Endodermal cell (in vitro differentiated cells): ENCODE results near the gene SPECC1. TPM values are rescaled to one million over a fixed set of nuclear protein-coding genes. Genes with fewer than 3 reads are reported as not detected.

ENCODE experiments used
- DNase-seq: peaks from one replicate; pipeline ENCODE4 v3.0.0-alpha.2; 2017
- H3K27ac ChIP-seq: 2 replicates; pipeline ENCODE4 v1.5.1; 2013; ENCODE audit warnings: mild to moderate bottlenecking, low read depth, low read length, moderate library complexity
- H3K27me3 ChIP-seq: 2 replicates; pipeline ENCODE4 v1.6.1; 2013; ENCODE audit warnings: mild to moderate bottlenecking, low read length, moderate library complexity; ENCODE audit not compliant: insufficient read depth, control insufficient read depth, poor library complexity, severe bottlenecking
- H3K36me3 ChIP-seq: 2 replicates; pipeline ENCODE4 v1.7.0; 2013; ENCODE audit warnings: mild to moderate bottlenecking, low read length, moderate library complexity; ENCODE audit not compliant: control insufficient read depth, insufficient read depth
- H3K4me1 ChIP-seq: one replicate; pipeline ENCODE4 v1.7.0; 2013; ENCODE audit warnings: low read length; ENCODE audit not compliant: control insufficient read depth, insufficient read depth
- H3K4me3 ChIP-seq: 2 replicates; pipeline ENCODE4 v1.5.1; 2013; ENCODE audit warnings: mild to moderate bottlenecking, low read length, moderate library complexity
- H3K9ac ChIP-seq: 2 replicates; pipeline ENCODE4 v1.6.1; 2013; ENCODE audit warnings: mild to moderate bottlenecking, low read length, moderate library complexity; ENCODE audit not compliant: poor library complexity, severe bottlenecking; ENCODE audit errors: extremely low read depth
- H3K9me3 ChIP-seq: 2 replicates; pipeline ENCODE4 v1.6.1; 2013; ENCODE audit warnings: mild to moderate bottlenecking, low read length, moderate library complexity; ENCODE audit not compliant: control insufficient read depth
- H3K27ac Mint-ChIP-seq: 2 replicates; pipeline ENCODE4 v1.8.0; 2020; ENCODE audit warnings: mixed read lengths
- H3K27me3 Mint-ChIP-seq: 2 replicates; pipeline ENCODE4 v1.8.0; 2021; ENCODE audit warnings: mild to moderate bottlenecking, mixed read lengths; ENCODE audit not compliant: insufficient read depth
- H3K36me3 Mint-ChIP-seq: 2 replicates; pipeline ENCODE4 v1.8.0; 2020; ENCODE audit warnings: low read depth, mixed read lengths
- H3K4me1 Mint-ChIP-seq: 2 replicates; pipeline ENCODE4 v1.8.0; 2020; ENCODE audit warnings: mixed read lengths
- H3K4me3 Mint-ChIP-seq: 2 replicates; pipeline ENCODE4 v1.8.0; 2020; ENCODE audit warnings: mild to moderate bottlenecking, moderate library complexity, mixed read lengths
- H3K9me3 Mint-ChIP-seq: 2 replicates; pipeline ENCODE4 v1.8.0; 2020; ENCODE audit warnings: mild to moderate bottlenecking, mixed read lengths
- CTCF ChIP-seq: fragments of 200-600 bp; sonication (generic); conservative IDR thresholded peaks from 2 replicates; pipeline ENCODE4 v1.5.0; 2021; ENCODE audit warnings: antibody characterized with exemption, mild to moderate bottlenecking
- WGBS, 2 experiments: methylation state at CpG; one replicate each; pipeline versions ENCODE4 v1.1.5 to v1.1.7; 2013; ENCODE audit warnings: missing lambda C conversion rate in 2 of 2, mixed read lengths in 1 of 2; ENCODE audit not compliant: insufficient coverage in 1 of 2, insufficient read length in 1 of 2; 5-methylcytosine and 5-hydroxymethylcytosine counted together
- total RNA-seq, 2 donors: library from RNA; stranded (reverse); fragmentation: NEBNext Ultra II Directional in 1 of 2; extraction: Animal tissue kit (Norgen Biotek cat#: 25700) in 1 of 2; gene quantifications; 2 replicates in 1 of 2; 3 replicates in 1 of 2; pipeline ENCODE4 v1.2.1, GENCODE V29; 2021

Gene SPECC1
- total RNA-seq, 2 donors from 2014 or later: 48.7 to 60.6 TPM

GRCh38 chr17:20211246-20211645, 202.1 kb downstream of the SPECC1 start:
- DNase-seq: no peak
- peaks cover 9% of the 10 kb centered on the region for H3K9me3 ChIP-seq
- H3K9ac ChIP-seq: no peak overlapping the region
- 80 to 95% methylated on average over 1 to 3 of the region's 3 CpGs for WGBS, 2 experiments
- no peak overlapping the region for H3K4me3 ChIP-seq
- Mint-ChIP-seq H3K36me3 (peaks cover 12% of the 10 kb centered on the region), H3K4me3 (no peak overlapping the region), H3K27me3 (no peaks in the 10 kb centered on the region), H3K9me3 (peaks cover 6% of the 10 kb centered on the region), H3K27ac (no peak overlapping the region), H3K4me1 (peaks cover 10% of the 10 kb centered on the region)
- no peak overlapping the region for H3K27ac ChIP-seq
- H3K27me3 ChIP-seq: no peaks in the 10 kb centered on the region
- H3K4me1 ChIP-seq: no peaks in the 10 kb centered on the region
- peaks cover 8% of the 10 kb centered on the region for H3K36me3 ChIP-seq
- no peak for TF ChIP-seq CTCF

GRCh38 chr17:20213449-20213848, 204.3 kb downstream of the SPECC1 start:
- Histone ChIP-seq H3K36me3 (peaks cover 8% of the 10 kb centered on the region), H3K9me3 (peaks cover 9% of the 10 kb centered on the region), H3K4me1 (no peaks in the 10 kb centered on the region), H3K4me3 (no peak overlapping the region), H3K27me3 (no peaks in the 10 kb centered on the region), H3K9ac (no peak overlapping the region), H3K27ac (no peak overlapping the region)
- Mint-ChIP-seq H3K9me3 (peaks cover 6% of the 10 kb centered on the region), H3K27ac (peak overlapping the region; percentile 48), H3K4me3 (no peak overlapping the region), H3K36me3 (peaks cover 12% of the 10 kb centered on the region), H3K27me3 (no peaks in the 10 kb centered on the region), H3K4me1 (peaks cover 17% of the 10 kb centered on the region)
- DNase-seq: no peak
- TF ChIP-seq CTCF: no peak

DNA sequence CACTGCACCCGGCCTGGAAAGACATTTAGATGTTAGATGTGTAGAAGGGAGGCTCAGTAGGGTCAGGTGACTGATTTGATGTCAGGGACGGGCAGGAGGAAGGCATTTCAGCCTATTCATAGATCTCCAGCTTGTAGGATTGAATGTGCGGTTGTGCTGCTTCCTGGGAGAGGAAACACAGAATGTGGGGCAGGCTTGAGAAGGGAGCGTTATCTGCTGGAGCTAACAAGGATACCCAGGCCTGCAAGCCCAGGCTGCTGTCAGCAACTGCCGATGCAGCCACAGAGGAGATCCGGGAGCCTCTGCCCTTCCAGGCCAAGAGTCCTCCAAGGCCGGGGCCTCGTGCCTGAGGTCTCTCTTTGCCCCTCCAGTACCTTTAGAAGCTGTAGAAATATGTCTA, 205.6 kb downstream of the SPECC1 start:
- peaks cover 17% of the 10 kb centered on the region for H3K4me1 Mint-ChIP-seq
- H3K4me3 Mint-ChIP-seq: no peak overlapping the region
- TF ChIP-seq CTCF: no peak

More for the DNA sequence above, 205.6 kb downstream of the SPECC1 start:
- no peaks in the 10 kb centered on the region for H3K27me3 Mint-ChIP-seq
- peaks cover 6% of the 10 kb centered on the region for H3K9me3 Mint-ChIP-seq
- WGBS, 2 experiments: 94 to 95% methylated on average over 7 to 8 of the region's 8 CpGs
- Histone ChIP-seq H3K9ac (no peak overlapping the region), H3K4me1 (no peaks in the 10 kb centered on the region), H3K9me3 (peaks cover 9% of the 10 kb centered on the region), H3K4me3 (no peak overlapping the region), H3K27ac (no peak overlapping the region), H3K27me3 (no peaks in the 10 kb centered on the region), H3K36me3 (peaks cover 8% of the 10 kb centered on the region)
- no peak for DNase-seq
- peak overlapping the region; percentile 14 for H3K27ac Mint-ChIP-seq
- peaks cover 12% of the 10 kb centered on the region for H3K36me3 Mint-ChIP-seq
